Activated T-cell treated with anti-CD3 and anti-CD28 coated beads for 24 hours (primary cell): ENCODE data around the gene TMEM125.

Experiments used
- DNase-seq: peaks from one replicate; pipeline ENCODE4 v3.0.0-alpha.2; 2020; ENCODE audit warnings: low read depth

Gene TMEM125

GRCh38 chr1:43269627-43270375 is at the start of gene TMEM125:
TMEM125 (plus strand) TSS chr1:43269983; CDS start chr1:43272723, 2,740 bp downstream.
- no peak for DNase-seq

GRCh38 chr1:43220905-43221778 is 48.6 kb upstream of the TMEM125 start:
- no peak for DNase-seq

- no peak for DNase-seq
Observed at GRCh38 chr1:43221797-43222196, 48.0 kb upstream of the TMEM125 start.

- DNase-seq, result no peak
Observed at GRCh38 chr1:43222879-43223278, 46.9 kb upstream of the TMEM125 start.

- no peak for DNase-seq
Observed at GRCh38 chr1:43225168-43225567, 44.6 kb upstream of the TMEM125 start.

- DNase-seq, result peak; percentile 76
Observed at GRCh38 chr1:43227143-43227764, 42.5 kb upstream of the TMEM125 start.

GRCh38 chr1:43229826-43230780 is 39.7 kb upstream of the TMEM125 start:
- no peak for DNase-seq

- no peak for DNase-seq
Observed at GRCh38 chr1:43232074-43232473, 37.7 kb upstream of the TMEM125 start.

GRCh38 chr1:43232482-43232881 is 37.3 kb upstream of the TMEM125 start:
- DNase-seq, result no peak

- no peak for DNase-seq
Observed at GRCh38 chr1:43233631-43234030, 36.2 kb upstream of the TMEM125 start.

- no peak for DNase-seq
Observed at GRCh38 chr1:43234267-43234666, 35.5 kb upstream of the TMEM125 start.

- DNase-seq, result no peak
Observed at GRCh38 chr1:43235040-43235439, 34.7 kb upstream of the TMEM125 start.

GRCh38 chr1:43235451-43236121 is 34.2 kb upstream of the TMEM125 start:
- no peak for DNase-seq

GRCh38 chr1:43237121-43237520 is 32.7 kb upstream of the TMEM125 start:
- no peak for DNase-seq

GRCh38 chr1:43238085-43238484 is 31.7 kb upstream of the TMEM125 start:
- DNase-seq, result no peak

- DNase-seq, result no peak
Observed at GRCh38 chr1:43238991-43239469, 30.8 kb upstream of the TMEM125 start.

- no peak for DNase-seq
Observed at GRCh38 chr1:43239484-43239883, 30.3 kb upstream of the TMEM125 start.

GRCh38 chr1:43241413-43241836 is 28.4 kb upstream of the TMEM125 start:
- DNase-seq, result no peak

GRCh38 chr1:43243299-43243698 is 26.5 kb upstream of the TMEM125 start:
- DNase-seq, result no peak

- no peak for DNase-seq
Observed at GRCh38 chr1:43246466-43247213, 23.1 kb upstream of the TMEM125 start.
